ENCODE results near the gene ARHGAP30.

GRCh38 chr1:161051219-161051618, 18.5 kb downstream of the ARHGAP30 start:
- no peak for TF ChIP-seq CTCF (conservative IDR thresholded peaks at IDR 0.05; ENCODE audit: low read depth, low read length)
- TF ChIP-seq ELK1 (IDR thresholded peaks at IDR 0.05; ENCODE audit: borderline replicate concordance, low read depth, low read length): no peak
- TF ChIP-seq RAD21 (IDR thresholded peaks at IDR 0.05; ENCODE audit: low read length): no peak
- TF ChIP-seq POLR2A (IDR thresholded peaks at IDR 0.05; ENCODE audit: low read depth, low read length): no peak
- no peak for TF ChIP-seq MAZ (IDR thresholded peaks at IDR 0.05; ENCODE audit: borderline replicate concordance, low read depth, low read length)
- no peak for TF ChIP-seq FOS (IDR thresholded peaks at IDR 0.05; ENCODE audit: low read depth, low read length)
- no peak for TF ChIP-seq MAFK (IDR thresholded peaks at IDR 0.05; ENCODE audit: low read depth, low read length)
- TF ChIP-seq MXI1 (IDR thresholded peaks at IDR 0.05; ENCODE audit: borderline replicate concordance, low read depth, low read length): no peak
- no peak for TF ChIP-seq RFX5 (IDR thresholded peaks at IDR 0.05; ENCODE audit: low read depth, low read length)
- TF ChIP-seq USF2 (IDR thresholded peaks at IDR 0.05; ENCODE audit: low read depth, low read length): no peak
- TF ChIP-seq RCOR1 (IDR thresholded peaks at IDR 0.05; ENCODE audit: insufficient replicate concordance, low read length): no peak

All from IMR-90 (cell line).